Measurements from ENCODE around the gene ETS1. TPM values are rescaled to one million over a fixed set of nuclear protein-coding genes. Genes with fewer than 3 reads are reported as not detected.
A peak's percentile ranks its signal among the peaks of the same experiment; 100 is the strongest.

Gene ETS1
- total RNA-seq, 4 donors from 2014 or later = 46.3 to 70.6 (median 57.6) TPM

DNA sequence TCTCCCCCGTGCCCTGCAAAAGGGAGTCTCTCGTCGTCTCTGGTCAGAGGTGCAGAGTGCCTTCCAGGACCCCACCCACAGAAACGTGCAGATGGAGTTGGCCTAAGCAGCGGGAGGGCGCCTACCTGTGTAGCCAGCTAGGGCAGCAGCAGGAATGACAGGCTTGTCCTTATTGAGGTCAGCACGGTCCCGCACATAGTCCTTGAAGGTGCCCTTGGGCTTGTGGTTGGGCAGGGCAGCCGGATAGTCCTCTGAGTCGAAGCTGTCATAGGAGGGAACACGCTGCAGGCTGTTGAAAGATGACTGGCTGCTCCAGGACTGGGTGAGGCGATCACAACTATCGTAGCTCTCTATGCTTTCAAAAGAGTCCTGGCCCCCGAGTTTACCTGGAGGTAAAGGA, 107.3 kb downstream of the ETS1 start:
- TF ChIP-seq POLR2A (IDR thresholded peaks at IDR 0.05) = no peak
- TF ChIP-seq, protein P1, sequence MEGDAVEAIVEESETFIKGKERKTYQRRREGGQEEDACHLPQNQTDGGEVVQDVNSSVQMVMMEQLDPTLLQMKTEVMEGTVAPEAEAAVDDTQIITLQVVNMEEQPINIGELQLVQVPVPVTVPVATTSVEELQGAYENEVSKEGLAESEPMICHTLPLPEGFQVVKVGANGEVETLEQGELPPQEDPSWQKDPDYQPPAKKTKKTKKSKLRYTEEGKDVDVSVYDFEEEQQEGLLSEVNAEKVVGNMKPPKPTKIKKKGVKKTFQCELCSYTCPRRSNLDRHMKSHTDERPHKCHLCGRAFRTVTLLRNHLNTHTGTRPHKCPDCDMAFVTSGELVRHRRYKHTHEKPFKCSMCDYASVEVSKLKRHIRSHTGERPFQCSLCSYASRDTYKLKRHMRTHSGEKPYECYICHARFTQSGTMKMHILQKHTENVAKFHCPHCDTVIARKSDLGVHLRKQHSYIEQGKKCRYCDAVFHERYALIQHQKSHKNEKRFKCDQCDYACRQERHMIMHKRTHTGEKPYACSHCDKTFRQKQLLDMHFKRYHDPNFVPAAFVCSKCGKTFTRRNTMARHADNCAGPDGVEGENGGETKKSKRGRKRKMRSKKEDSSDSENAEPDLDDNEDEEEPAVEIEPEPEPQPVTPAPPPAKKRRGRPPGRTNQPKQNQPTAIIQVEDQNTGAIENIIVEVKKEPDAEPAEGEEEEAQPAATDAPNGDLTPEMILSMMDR (IDR thresholded peaks at IDR 0.05) = no peak
- TF ChIP-seq EP300 (IDR thresholded peaks at IDR 0.05) = no peak
- 70 to 82% methylated on average over 14 of the region's 14 CpGs for WGBS, 2 donors
- Histone ChIP-seq H3K27ac (peak overlapping the region; percentile 28 to 80 (median 53)), H3K9me3 (no peaks in the 10 kb centered on the region), H3K4me3 (no peak overlapping the region), H3K36me3 (peaks cover 0 to 41% (median 20%) of the 10 kb centered on the region in 3 donors), H3K4me1 (peaks cover 0 to 87% (median 61%) of the 10 kb centered on the region in 4 donors), H3K27me3 (no peaks in the 10 kb centered on the region)
- DNase-seq (ENCODE audit: low spot score in 2 of 2) = no peak

GRCh38 chr11:128479144-128479543, 108.2 kb downstream of the ETS1 start:
- H3K4me3 ChIP-seq = no peak overlapping the region
- H3K9me3 ChIP-seq = no peaks in the 10 kb centered on the region
- DNase-seq (ENCODE audit: low spot score in 2 of 2) = no peak
- H3K27me3 ChIP-seq = no peaks in the 10 kb centered on the region
- TF ChIP-seq, protein P1 (IDR thresholded peaks at IDR 0.05) = no peak
- H3K4me1 ChIP-seq = peaks cover 0 to 94% (median 70%) of the 10 kb centered on the region in 4 donors
- H3K36me3 ChIP-seq = peaks cover 0 to 32% (median 14%) of the 10 kb centered on the region in 3 donors
- H3K27ac ChIP-seq = peak overlapping the region in 3 of 4 donors; percentile 46 to 80 (median 60)

DNA sequence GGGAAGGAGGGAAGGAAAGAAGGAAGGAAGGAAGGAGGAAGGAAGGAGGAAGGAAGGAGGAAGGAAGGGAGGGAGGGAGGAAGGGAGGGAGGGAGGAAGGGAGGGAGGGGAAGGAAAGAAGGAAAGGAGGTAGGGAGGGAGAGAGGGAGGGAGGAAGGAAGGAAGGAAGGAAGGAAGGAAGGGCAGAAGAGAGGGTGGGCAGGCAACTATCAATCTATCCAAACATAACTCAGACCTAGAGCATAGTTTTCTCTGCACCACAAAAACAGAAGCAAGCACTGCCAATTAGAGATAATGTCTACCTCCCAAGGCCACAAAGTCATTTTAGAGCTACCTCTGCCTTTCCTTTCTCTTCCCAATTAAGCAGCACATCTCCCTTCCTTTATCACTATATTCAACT, 109.1 kb downstream of the ETS1 start:
- Histone ChIP-seq H3K4me1 (peaks cover 0 to 95% (median 75%) of the 10 kb centered on the region in 4 donors), H3K36me3 (peaks cover 0 to 31% (median 14%) of the 10 kb centered on the region in 3 donors), H3K9me3 (no peaks in the 10 kb centered on the region), H3K4me3 (no peak overlapping the region), H3K27ac (peak overlapping the region in 2 of 4 donors; percentile 46 to 60), H3K27me3 (no peaks in the 10 kb centered on the region)
- no peak for DNase-seq (ENCODE audit: low spot score in 2 of 2)
- TF ChIP-seq POLR2A (IDR thresholded peaks at IDR 0.05) = no peak
- TF ChIP-seq EP300 (IDR thresholded peaks at IDR 0.05) = no peak
- TF ChIP-seq, protein P1 (IDR thresholded peaks at IDR 0.05) = no peak

DNA sequence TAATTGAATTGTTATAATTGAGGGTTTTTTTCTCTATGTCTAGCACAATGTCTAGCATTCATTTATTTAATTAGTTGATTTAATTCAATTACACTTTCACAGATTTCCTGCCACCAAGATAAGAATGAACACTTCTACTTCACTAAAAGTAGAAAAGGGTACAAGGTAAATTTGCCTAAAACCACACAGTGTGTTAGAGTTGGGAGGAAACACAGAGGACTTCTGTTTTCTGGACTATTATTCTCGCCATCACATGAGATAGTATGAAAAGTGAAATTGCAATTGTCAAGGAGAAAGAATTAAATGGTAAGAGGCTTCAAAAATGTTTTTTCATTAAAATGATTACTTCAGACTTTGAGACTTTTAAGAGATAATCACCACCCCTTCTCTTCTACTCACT, 109.5 kb downstream of the ETS1 start:
- peak overlapping the region in 1 of 4 donors; percentile 34 for H3K27ac ChIP-seq
- no peak overlapping the region for H3K4me3 ChIP-seq
- WGBS, 2 donors = 86 to 95% methylated on average over 1 of the region's 1 CpG
- TF ChIP-seq, protein P1 (IDR thresholded peaks at IDR 0.05) = no peak
- TF ChIP-seq EP300 (IDR thresholded peaks at IDR 0.05) (no peak), POLR2A (IDR thresholded peaks at IDR 0.05) (no peak)
- no peaks in the 10 kb centered on the region for H3K27me3 ChIP-seq
- no peaks in the 10 kb centered on the region for H3K9me3 ChIP-seq
- peaks cover 0 to 35% (median 14%) of the 10 kb centered on the region in 3 donors for H3K36me3 ChIP-seq
- DNase-seq (ENCODE audit: low spot score in 2 of 2) = no peak
- peaks cover 0 to 95% (median 76%) of the 10 kb centered on the region in 4 donors for H3K4me1 ChIP-seq

DNA sequence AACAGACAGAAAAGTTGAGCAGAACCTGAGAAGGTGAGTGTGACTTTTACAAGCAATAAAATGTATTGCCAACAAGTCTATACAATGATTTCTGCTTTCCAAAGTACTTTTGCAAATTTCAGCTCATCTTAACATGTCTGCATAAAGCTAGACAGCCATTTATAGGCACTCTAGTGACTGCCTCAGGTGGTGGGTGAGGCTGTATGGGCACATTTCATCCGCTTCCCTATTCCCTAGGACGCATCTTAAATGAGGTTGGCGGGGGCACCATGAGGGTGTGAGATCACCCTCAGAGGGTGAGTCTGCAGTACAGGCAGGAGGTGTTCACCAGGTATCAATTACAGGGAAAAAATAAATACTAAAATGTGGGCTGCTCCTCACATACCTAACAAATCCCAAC, 110.1 kb downstream of the ETS1 start:
- H3K27me3 ChIP-seq = no peaks in the 10 kb centered on the region
- H3K27ac ChIP-seq = peak overlapping the region in 1 of 4 donors; percentile 15
- peaks cover 0 to 95% (median 74%) of the 10 kb centered on the region in 4 donors for H3K4me1 ChIP-seq
- TF ChIP-seq EP300 (IDR thresholded peaks at IDR 0.05) (no peak), POLR2A (IDR thresholded peaks at IDR 0.05) (no peak)
- TF ChIP-seq, protein P1 (IDR thresholded peaks at IDR 0.05) = no peak
- no peak for DNase-seq (ENCODE audit: low spot score in 2 of 2)
- peaks cover 0 to 35% (median 14%) of the 10 kb centered on the region in 3 donors for H3K36me3 ChIP-seq
- H3K9me3 ChIP-seq = no peaks in the 10 kb centered on the region
- no peak overlapping the region for H3K4me3 ChIP-seq
- 85 to 100% methylated on average over 3 of the region's 3 CpGs for WGBS, 2 donors
